ENCODE results near the gene PSMG3.

DNA sequence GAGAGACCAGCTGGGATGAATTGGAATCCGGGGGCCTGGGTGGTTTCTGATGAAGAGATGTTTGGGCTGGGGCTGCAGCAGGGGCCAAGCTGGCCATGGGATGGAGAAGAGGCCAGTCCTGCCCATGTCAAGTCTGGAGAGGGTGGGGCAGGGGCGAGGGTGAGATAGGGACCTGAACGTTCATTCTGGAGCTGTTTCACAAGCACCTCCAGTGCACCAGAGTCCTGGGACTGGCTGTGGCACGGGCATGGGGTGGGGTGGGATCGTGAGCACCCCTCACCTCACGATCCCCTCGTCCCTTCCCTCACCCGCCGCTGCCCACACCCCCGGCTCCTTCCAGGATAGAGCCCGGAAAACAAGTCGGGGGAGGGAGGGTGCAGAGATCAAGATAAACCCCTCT is 25.8 kb upstream of the PSMG3 start:
- TF ChIP-seq, protein P1, sequence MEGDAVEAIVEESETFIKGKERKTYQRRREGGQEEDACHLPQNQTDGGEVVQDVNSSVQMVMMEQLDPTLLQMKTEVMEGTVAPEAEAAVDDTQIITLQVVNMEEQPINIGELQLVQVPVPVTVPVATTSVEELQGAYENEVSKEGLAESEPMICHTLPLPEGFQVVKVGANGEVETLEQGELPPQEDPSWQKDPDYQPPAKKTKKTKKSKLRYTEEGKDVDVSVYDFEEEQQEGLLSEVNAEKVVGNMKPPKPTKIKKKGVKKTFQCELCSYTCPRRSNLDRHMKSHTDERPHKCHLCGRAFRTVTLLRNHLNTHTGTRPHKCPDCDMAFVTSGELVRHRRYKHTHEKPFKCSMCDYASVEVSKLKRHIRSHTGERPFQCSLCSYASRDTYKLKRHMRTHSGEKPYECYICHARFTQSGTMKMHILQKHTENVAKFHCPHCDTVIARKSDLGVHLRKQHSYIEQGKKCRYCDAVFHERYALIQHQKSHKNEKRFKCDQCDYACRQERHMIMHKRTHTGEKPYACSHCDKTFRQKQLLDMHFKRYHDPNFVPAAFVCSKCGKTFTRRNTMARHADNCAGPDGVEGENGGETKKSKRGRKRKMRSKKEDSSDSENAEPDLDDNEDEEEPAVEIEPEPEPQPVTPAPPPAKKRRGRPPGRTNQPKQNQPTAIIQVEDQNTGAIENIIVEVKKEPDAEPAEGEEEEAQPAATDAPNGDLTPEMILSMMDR (IDR thresholded peaks at IDR 0.05): no peak
- no peak for TF ChIP-seq POLR2A (IDR thresholded peaks at IDR 0.05)
